Endothelial cell (in vitro differentiated cells): ENCODE measurements around the gene TOB2. TPM values are rescaled to one million over a fixed set of nuclear protein-coding genes. Genes with fewer than 3 reads are reported as not detected.
"Not testable (repeated sequence)": the region's sequence is repeated elsewhere in the genome, so short reads cannot be mapped to it uniquely, and the experiment has no call there.

Experiments
- DNase-seq: peaks from one replicate; pipeline ENCODE4 v3.0.0; 2021; ENCODE audit warnings: low spot score
- H3K27ac Mint-ChIP-seq: one replicate; pipeline ENCODE4 v1.8.0; 2021; ENCODE audit warnings: mixed read lengths, inconsistent platforms; ENCODE audit not compliant: unreplicated experiment
- H3K27me3 Mint-ChIP-seq: one replicate; pipeline ENCODE4 v1.8.0; 2021; ENCODE audit warnings: mild to moderate bottlenecking, moderate library complexity, mixed read lengths, inconsistent platforms; ENCODE audit not compliant: unreplicated experiment
- H3K36me3 Mint-ChIP-seq: one replicate; pipeline ENCODE4 v1.8.0; 2021; ENCODE audit warnings: mild to moderate bottlenecking, low read depth, mixed read lengths, inconsistent platforms; ENCODE audit not compliant: unreplicated experiment
- H3K4me1 Mint-ChIP-seq: one replicate; pipeline ENCODE4 v1.8.0; 2021; ENCODE audit warnings: mild to moderate bottlenecking, mixed read lengths, inconsistent platforms; ENCODE audit not compliant: unreplicated experiment
- H3K4me3 Mint-ChIP-seq: one replicate; pipeline ENCODE4 v1.8.0; 2021; ENCODE audit warnings: mild to moderate bottlenecking, mixed read lengths, inconsistent platforms; ENCODE audit not compliant: unreplicated experiment
- H3K9me3 Mint-ChIP-seq: one replicate; pipeline ENCODE4 v1.8.0; 2021; ENCODE audit warnings: mixed read lengths, inconsistent platforms; ENCODE audit not compliant: unreplicated experiment
- CTCF ChIP-seq: fragments of 200-600 bp; sonication (generic); IDR thresholded peaks from one replicate; pipeline ENCODE4 v1.5.0; 2021; ENCODE audit warnings: antibody characterized with exemption; ENCODE audit not compliant: unreplicated experiment
- total RNA-seq: library from RNA; stranded (reverse); fragmentation: NEBNext Ultra II Directional; extraction: Animal tissue kit (Norgen Biotek cat#: 25700); gene quantifications from one replicate; pipeline ENCODE4 v1.2.1, GENCODE V29; 2021; ENCODE audit not compliant: unreplicated experiment

Gene TOB2
- total RNA-seq, 1 donor from 2014 or later = 60.3 TPM

GRCh38 chr22:41405588-41405987, 41.0 kb downstream of the TOB2 start:
- Mint-ChIP-seq H3K27me3 (no peaks in the 10 kb centered on the region), H3K4me3 (no peak overlapping the region), H3K4me1 (no peaks in the 10 kb centered on the region), H3K27ac (no peak overlapping the region), H3K36me3 (no peaks in the 10 kb centered on the region), H3K9me3 (no peaks in the 10 kb centered on the region)
- TF ChIP-seq CTCF = no peak
- DNase-seq = no peak

GRCh38 chr22:41403532-41404318, 42.9 kb downstream of the TOB2 start:
- Mint-ChIP-seq H3K36me3 (no peaks in the 10 kb centered on the region), H3K27ac (no peak overlapping the region), H3K27me3 (no peaks in the 10 kb centered on the region), H3K4me1 (no peaks in the 10 kb centered on the region), H3K9me3 (no peaks in the 10 kb centered on the region), H3K4me3 (no peak overlapping the region)
- peak; percentile 82 for DNase-seq
- TF ChIP-seq CTCF = peak; percentile 88

GRCh38 chr22:41402851-41403250, 43.8 kb downstream of the TOB2 start:
- DNase-seq, H3K36me3 Mint-ChIP-seq, H3K9me3 Mint-ChIP-seq, H3K27ac Mint-ChIP-seq, H3K27me3 Mint-ChIP-seq, H3K4me1 Mint-ChIP-seq, H3K4me3 Mint-ChIP-seq: not testable (repeated sequence)

- DNase-seq = no peak
- H3K27me3 Mint-ChIP-seq = no peaks in the 10 kb centered on the region
- H3K4me1 Mint-ChIP-seq = no peaks in the 10 kb centered on the region
- no peak overlapping the region for H3K27ac Mint-ChIP-seq
- H3K9me3 Mint-ChIP-seq = no peaks in the 10 kb centered on the region
- TF ChIP-seq CTCF = no peak
- no peaks in the 10 kb centered on the region for H3K36me3 Mint-ChIP-seq
- H3K4me3 Mint-ChIP-seq = no peak overlapping the region
These were observed 44.6 kb downstream of the TOB2 start for GRCh38 chr22:41401781-41402648.

GRCh38 chr22:41398921-41399320, 47.7 kb downstream of the TOB2 start:
- Mint-ChIP-seq H3K4me3 (no peak overlapping the region), H3K27me3 (no peaks in the 10 kb centered on the region), H3K36me3 (peaks cover 5% of the 10 kb centered on the region), H3K4me1 (no peaks in the 10 kb centered on the region), H3K9me3 (no peaks in the 10 kb centered on the region), H3K27ac (no peak overlapping the region)
- no peak for TF ChIP-seq CTCF
- DNase-seq = no peak
